Left hindlimb (tissue), 1 donor: Measurements from ENCODE around the gene MAMDC4.
"Not testable (repeated sequence)": the region's sequence is repeated elsewhere in the genome, so short reads cannot be mapped to it uniquely, and the experiment has no call there.

ENCODE experiments used
- DNase-seq: peaks from one replicate; pipeline ENCODE4 v3.0.0-alpha.2; 2018

Gene MAMDC4

DNA sequence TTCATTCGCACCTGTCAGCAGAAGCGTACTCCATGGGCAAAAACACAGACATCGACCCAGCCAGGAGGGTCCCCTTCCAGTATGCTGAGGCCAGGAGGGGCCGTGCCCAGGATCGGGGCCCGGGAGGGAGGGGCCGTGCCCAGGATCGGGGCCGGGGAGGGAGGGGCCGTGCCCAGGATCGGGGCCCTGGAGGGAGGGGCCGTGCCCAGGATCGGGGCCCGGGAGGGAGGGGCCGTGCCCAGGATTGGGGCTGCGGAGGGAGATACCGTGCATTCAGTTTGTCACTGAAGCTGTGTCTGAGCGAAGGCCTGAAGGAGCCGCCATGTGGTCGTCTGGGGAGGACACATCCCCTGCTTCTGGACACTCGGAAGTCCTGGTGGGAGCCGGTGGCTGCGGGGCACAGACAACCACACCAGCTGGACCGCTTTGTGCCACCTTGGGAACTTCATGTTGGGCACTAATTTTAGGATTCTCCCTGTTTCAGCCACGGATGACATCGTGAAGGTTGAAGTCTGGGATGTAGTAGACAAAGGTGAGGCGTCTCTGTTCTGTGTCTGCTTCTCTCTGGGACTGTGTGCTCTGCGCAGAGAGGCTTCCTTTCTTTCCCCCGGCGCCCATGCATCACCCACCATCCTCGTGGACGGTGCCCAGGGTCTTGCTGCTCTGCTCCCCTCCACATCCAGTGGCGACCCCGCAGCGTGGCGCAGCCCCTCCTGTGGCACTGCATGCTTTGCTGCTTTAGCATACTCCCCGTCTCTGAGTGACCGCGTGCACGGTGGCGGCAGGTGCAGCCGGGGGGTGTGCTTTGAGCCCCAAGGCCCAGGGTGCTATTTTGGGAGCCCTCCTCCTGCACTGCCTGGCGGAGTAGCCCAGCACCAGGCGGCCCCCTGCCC is 26.6 kb upstream of the MAMDC4 start:
- peak; percentile 25 for DNase-seq

DNA sequence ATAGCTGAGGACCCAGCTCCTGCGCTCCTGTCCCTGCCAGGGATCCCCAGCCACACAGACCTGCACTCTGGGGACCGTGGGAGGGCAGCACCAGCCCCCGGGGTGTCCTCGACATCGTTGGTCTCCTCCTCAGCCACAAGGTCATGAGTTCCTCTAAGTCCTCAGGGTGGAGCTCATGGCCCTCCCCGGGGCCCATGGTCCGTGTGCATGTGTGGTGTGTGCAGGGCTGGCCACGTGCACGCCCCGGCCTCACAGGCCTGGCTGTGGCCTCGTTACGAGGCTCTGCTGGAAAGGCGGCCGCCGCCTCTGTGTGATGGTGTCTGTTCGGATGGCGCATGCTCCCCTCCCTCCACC is 26.0 kb upstream of the MAMDC4 start:
- DNase-seq: no peak

DNA sequence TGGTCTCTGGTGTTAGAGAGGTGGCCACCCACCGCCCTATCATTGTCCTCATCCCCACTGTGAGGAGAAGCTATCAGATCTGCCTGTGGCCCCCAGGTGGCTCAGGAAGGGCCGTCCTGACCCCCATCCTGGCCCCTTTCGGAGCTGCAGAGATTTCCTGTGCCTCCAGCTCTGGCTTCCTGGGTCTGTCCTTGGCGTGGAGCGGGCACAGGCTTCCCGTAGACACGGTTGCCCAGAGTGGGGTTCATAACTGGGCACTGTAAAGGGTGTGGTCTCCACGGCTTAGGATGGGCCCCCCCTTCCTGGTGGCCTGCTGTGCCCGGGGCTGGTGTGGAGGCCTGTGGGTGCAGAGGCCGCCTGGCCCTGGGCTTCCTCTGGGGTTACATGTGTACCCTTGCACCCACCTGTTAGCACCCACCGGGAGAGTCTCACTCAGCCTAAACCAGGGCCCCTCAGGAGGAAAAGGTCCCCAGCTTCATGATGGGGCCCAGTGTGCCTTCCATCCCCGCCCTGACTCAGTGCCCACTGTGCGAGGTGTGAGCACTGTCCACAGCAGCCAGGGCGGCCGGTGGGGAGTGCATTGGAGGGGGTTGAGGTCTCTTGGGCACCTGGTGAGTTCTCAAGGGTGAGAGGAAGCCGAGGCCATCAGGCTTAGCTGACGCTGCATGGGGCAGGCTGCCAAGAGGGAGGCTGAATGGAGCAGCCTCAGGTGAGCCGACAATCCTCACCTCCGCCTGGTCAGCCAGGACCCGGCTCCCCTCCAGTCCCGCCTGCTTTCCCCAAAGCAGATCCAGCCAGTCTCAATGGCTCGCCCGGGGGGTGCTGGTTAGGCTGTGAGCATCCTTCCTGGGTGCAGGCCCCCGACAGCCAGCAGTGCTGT is 25.2 kb upstream of the MAMDC4 start:
- DNase-seq: no peak

DNA sequence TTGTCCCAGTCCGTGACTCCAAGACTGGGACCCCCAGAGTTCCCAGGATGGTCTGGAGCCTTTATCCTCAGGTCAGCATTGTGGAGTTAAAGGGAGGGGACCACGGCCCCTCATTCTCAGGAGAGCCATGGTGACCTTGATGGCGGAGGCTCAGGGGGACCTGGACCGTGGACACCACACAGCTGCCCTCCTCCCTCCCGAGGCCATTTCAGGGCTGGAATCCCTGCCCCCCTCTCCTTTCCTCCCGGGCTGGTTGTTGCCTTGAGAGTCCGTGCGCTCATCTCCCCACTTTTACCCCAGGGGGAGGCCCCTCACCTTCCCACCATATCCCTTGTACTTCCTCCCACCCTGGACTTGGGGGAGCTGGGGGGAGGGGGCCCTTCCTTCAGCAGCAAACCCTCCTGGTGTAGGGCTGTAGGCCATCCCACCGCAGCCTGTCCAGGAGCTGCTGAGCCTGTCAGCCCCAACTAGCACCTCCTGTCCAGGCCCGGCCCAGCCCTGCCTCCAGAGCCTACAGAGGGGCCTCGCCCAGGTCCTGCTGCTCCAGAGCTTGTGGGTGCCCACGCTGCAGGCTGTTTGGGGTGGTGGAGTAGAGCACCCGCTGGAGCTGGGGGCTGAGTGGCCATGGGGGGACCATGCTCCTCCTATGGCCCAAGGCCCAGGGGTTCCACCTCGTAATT is 24.2 kb upstream of the MAMDC4 start:
- DNase-seq: peak; percentile 26

DNA sequence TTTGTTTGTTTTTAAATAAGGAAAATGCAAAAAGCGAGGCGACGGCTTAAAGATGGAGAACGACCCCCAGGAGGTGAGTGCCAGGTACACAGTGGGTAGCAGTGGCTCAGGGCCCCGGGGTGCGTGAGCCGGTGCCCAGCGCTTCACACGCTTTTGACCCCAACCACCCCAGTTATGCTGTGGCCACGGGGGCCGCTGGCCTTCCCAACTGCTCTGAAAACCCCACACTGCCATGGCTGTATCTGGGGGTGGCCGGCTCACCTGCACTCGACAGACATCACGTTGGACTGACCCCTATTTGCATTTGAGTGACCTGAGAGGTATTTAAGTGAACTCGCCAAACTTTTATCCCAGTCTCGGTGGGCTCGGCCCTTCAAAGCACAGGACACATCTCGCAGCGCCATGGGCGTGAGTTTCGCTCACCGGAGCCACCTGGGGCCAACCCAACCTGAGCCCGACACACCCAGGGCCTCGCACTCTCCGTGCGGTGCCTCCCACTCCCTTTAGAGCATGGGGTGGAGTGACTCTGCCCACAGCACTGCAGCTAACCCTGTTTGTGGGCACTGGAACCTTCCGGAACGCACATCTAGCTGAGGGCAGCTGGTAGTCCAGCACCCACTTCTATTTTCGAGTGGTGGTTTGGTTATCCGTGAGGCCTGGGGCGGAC is 23.5 kb upstream of the MAMDC4 start:
- no peak for DNase-seq

DNA sequence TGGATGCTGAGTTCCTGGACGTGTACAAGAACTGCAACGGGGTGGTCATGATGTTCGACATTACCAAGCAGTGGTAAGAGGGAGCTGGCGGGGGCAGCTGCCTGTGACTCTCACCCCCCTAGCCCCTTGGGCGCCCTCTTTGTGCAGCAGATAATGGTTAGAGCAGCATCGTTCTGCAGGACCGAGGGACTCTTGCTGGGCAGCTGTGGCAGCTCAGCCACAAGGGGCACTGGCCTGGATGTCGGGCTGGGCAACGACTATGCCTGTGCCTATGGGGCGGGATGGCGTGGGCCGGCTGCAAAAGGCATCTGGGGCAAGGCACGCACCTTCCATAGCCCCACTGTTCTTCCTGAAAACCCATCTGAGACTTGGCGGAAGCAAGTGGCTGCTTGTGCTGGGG is 22.7 kb upstream of the MAMDC4 start:
- DNase-seq: peak; percentile 29

DNA sequence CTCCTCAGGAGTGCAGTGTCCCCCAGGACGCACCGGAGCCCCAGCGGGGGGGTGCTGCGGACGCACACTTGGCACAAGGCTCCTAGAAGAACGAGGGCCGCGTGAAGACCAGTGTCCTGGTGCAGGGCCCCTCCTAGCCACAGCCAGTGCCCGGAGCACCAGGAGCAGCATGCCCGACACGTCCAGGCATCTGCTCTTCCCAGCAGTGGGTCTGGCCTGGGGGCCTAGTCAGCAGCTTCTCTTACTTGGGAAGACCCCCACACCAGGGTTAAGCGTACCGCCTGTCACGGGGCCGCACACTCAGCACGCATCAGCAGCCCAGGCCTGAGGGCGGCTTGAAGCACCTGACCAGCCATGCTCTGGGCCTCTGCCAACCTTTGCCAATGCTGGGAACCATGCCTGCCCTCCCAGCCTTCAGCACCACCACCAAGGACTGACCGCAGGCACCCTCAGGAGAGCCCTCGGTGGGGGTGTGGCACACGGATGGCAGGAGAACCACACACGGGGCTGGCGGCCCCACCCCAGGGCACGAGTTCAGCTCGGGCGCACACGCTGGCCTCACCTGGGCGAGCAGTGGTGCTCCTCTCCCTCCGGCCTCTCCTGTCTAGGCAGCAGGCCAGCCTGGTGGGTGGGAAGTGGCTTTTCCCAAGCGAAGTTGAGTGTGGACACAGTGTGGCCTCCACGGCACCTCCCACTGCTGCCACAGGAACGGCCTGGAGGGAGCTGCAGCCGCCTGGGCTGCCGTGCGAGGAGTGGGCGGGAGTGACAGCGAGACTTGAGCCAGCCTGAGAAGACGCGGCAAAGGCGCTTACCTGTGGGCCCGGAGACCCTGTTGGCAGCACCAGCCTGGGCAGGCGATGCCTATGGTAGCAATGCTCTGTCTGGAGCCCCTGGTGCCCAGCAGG is 21.9 kb upstream of the MAMDC4 start:
- DNase-seq: peak; percentile 23

DNA sequence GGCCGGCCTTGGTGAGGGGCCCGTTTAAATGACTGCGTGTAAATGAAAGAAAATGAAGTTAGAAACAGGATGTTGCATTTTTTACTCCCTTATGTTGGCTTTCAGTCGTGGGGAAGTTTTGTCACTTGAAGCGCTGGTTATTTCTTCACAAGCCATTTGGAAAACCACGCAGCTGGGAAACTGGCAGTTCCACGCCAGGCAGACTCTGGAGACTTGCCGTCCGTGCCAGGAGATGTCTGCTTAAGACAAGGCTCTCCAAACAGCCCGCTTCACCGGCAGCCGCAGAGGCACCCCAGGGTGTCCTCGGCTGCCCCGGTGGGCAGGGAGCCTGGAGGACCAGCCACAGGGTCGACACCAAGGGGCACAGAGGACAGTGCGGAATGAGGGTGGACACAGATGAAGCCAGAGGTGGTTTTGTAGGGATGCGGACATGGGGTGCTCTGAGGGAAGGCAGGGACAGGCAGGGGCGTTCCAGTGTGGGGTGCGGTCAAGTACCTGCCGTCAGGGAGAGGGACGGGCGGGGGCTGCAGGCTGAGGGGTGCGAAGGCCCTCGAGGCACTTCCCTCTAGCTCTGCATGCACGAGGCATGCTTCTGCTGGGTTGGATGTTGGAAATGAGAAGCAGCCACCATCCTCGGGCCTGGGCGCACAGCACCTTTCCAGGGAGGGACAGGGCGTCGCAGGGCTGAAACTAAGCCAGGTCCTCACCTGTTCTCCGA is 21.0 kb upstream of the MAMDC4 start:
- DNase-seq: no peak

DNA sequence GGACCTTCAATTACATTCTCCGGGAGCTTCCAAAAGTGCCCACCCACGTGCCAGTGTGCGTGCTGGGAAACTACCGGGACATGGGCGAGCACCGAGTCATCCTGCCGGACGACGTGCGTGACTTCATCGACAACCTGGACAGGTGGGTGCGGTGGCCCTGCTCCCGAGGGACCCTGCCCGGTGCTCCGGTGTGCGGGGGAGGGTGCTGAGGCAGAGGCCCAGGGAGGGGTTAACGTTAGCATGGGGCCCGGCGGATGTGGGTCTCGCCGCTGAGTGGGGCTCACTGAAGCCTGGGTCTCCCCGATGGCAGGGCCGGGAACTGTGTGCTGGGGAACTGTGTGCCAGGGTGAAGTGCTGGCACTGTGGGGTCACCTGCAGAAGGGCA is 20.4 kb upstream of the MAMDC4 start:
- no peak for DNase-seq

DNA sequence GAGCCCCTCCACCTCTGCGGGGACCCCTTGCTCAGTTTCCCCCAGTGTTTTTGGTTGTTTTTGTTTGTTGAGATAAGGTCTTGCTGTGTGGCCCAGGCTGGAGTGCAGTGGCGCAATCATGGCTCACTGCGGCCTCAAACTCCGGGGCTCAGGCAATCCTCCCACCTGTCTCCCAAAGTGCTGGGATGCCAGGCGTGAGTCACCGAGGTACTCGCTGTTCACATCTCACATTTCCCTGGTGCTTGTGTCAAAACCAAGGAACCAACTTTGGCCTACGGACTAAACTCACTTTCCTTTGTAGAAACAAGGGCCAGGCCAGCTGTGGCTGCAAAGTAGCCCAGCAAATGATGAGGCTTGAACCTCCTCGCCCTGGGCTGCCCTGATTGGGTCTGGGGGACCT is 19.6 kb upstream of the MAMDC4 start:
- no peak for DNase-seq

DNA sequence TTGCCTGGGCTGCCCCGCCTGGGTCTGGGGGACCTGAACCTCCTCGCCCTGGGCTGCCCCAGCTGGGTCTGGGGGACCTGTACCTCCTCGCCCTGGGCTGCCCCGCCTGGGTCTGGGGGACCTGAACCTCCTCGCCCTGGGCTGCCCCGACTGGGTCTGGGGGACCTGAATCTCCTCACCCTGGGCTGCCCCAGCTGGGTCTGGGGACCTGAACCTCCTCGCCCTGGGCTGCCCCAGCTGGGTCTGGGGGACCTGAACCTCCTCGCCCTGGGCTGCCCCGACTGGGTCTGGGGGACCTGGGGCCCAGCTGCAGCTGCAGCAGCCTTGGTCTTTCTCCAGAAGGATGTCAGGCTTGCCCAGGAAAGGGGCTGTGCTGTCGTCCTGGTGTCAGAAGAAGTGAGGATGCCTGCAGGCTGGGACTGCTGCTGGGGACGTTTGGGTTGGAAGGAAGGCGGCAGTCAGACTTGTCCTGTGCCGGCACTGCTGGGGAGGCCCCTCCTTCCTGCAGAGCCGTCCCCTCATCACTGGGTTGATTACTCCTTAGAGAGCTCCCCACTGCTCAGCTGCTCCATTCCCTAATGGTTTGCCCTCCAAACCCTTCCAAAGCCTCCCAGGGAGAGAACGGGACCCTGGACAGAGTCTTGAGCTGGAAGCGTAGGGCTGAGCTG is 18.6 kb upstream of the MAMDC4 start:
- not testable (repeated sequence) for DNase-seq

DNA sequence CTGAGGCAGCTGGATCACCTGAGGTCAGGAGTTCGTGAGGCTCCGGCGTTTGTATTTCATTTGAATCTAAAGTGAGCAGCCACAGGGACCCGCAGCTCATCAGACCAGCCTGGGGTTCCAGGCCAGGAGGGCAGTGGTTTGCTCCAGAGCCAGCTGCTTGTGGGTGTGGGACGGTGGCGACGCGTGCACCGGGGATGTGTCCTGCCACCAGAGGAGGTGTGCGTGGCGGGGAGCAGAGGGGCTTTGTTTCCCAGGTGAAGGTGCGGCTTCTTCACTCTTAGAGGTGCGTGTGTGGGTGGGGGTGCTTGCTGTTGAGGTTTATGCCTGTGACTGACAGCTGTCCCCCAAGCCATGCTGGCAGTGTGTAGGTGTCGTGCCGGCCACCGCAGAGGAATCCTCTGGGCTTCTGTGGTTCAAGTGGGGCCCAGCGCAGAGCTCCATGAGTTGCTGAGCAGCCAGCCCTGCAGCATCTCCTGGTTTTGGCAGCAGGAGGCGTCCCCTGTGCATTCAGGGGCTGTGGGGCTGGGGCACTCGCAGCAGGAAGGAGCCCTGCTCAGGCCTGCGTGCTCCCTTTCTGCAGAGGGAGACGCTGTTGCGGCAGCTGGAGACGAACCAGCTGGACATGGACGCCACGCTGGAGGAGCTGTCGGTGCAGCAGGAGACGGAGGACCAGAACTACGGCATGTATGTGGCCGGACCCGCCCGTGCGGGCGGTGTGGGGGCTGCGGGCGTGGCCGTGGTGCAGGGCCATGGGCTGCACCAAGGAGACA is 16.8 kb upstream of the MAMDC4 start:
- DNase-seq: peak; percentile 37

DNA sequence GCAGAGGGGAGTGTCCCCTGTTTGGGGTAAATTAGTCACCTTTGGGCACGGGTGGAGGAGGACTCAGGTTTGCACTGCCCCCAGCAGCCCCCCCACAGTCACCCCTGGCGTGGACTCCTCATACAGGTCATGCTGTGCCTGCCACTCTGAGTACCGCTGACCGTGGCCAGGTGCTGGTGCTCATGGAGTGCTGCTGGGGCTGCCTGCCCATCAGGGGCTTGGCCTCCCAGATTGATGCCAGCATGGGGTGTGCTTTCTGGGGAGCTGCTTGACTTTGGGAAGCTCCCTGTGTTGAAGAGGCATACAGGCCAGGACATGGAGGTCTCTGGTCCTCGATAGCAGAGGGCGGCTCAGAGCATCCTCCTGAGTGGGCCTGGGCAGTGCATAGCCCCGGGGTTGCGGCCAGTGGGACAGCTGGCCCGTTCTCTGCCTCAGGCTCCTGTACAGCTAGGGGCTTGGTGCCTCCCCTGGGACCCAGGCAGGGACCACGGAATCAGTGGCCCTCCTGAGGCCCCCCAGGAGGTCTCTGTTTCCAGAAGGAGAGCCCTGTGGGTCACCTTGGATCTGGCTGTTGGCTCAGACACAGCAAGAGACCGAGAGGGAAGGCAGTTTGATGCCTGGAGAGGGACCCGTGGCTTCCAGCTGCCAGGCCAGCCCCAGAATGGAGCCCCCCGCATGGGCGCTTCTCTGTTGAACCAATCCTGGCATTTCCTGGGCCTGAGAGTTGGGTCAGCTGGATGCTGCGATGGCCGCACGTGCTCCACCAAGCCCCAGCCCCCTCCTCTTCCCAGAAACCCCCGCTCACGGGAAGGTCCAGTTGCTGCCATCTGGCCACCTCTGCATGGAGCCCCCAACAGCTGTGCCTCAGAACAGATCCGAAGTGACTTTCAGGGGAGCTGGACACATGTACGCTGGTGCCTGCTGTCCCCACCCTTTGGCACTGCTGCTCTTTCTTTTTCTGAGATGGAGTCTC is 15.9 kb upstream of the MAMDC4 start:
- peak; percentile 40 for DNase-seq

DNA sequence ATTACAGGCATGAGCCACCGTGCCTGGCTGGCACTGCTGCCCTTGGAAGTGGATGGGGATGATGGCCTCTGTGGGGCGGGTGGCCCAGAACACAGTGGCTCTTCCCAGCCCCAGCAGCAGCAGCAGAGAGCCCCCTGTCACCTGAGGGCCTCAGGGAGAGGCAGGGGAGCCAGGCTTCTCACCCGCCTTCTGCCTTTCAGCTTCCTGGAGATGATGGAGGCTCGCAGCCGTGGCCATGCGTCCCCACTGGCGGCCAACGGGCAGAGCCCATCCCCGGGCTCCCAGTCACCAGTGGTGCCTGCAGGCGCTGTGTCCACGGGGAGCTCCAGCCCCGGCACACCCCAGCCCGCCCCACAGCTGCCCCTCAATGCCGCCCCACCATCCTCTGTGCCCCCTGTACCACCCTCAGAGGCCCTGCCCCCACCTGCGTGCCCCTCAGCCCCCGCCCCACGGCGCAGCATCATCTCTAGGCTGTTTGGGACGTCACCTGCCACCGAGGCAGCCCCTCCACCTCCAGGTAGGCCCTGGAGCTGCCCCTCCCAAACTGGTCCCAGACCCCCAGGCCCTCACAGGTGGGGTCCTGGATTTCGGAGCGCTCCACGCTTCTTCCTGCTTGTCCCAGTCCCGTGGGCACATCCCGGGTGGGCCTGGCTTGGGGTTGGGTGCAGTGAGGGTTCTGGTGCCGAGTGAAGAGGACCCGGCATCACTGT is 14.8 kb upstream of the MAMDC4 start:
- DNase-seq: peak; percentile 40

DNA sequence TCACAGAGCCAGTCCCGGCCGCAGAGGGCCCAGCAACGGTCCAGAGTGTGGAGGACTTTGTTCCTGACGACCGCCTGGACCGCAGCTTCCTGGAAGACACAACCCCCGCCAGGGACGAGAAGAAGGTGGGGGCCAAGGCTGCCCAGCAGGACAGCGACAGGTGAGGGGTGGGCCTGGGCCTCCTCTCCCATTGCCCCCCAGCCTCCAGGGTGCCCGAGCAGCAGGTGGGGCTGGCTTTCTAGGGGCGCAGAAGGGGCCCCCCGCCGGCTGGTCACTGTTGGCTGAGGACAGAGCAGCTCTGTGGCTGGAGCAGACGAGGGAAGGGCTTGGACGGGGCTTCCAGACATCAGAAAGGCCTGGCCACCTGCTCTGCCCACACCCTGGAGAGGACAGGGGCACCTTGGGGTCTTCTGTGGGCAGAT is 14.3 kb upstream of the MAMDC4 start:
- DNase-seq: not testable (repeated sequence)

DNA sequence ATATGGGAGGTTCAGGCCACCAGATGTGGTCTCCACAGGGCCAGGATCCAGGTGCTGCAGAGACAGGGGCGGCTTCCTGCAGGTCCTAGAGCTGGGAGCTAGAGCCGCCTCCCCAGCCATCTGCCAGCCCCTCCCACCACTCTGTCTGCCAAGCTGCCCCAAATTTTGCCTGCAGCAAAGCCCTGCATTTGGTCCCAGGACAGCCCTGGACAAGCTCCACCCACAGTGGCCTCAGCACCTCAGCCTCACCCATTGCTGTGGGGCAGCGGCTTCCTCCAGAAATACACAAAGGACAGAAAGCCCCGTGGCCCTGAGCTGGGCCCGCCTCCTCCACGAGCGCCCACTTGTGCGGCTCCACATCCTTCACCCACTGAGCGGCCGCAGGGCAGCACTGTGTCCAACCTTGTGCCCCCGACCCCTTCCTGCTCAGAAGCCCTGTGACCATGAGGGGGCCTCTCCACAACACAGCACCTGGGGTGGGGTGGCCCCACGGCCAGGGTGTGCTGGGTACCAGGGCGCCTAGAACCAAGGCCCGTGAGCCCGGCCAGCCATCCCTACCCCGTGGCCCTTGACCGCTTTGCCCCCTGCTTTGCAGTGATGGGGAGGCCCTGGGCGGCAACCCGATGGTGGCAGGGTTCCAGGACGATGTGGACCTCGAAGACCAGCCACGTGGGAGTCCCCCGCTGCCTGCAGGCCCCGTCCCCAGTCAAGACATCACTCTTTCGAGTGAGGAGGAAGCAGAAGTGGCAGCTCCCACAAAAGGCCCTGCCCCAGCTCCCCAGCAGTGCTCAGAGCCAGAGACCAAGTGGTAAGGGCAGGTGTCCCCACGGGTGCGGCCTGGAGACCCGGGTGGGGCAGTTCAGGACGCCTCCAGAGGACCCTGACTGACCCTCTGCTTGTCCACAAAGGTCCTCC is 13.6 kb upstream of the MAMDC4 start:
- no peak for DNase-seq
